HL-60 (cell line): ENCODE data around the gene CNTROB.

Experiments
- DNase-seq, 2 experiments: peaks; one replicate each; pipeline ENCODE4 v3.0.0-alpha.2; 2010 to 2020; ENCODE audit warnings: low read depth in 1 of 2, low spot score in 1 of 2
- H3K27ac ChIP-seq: fragments of 250-450 bp; sonication (Bioruptor Pico); replicated peaks from 2 replicates; pipeline ENCODE4 v1.5.1; 2020; ENCODE audit warnings: mild to moderate bottlenecking, moderate library complexity
- H3K27me3 ChIP-seq: fragments of 250-450 bp; sonication (Bioruptor Pico); 2 replicates; pipeline ENCODE4 v1.5.1; 2021; ENCODE audit warnings: mild to moderate bottlenecking, moderate library complexity; ENCODE audit not compliant: insufficient read depth, poor library complexity, severe bottlenecking
- H3K4me3 ChIP-seq: replicated peaks from 2 replicates; pipeline ENCODE4 v1.5.1; 2011; ENCODE audit warnings: mild to moderate bottlenecking, control low read depth, low read length; ENCODE audit not compliant: insufficient read depth
- CTCF ChIP-seq: IDR thresholded peaks from one replicate; pipeline ENCODE4 v1.5.1; 2011; ENCODE audit warnings: low read length, control low read depth, inconsistent platforms; ENCODE audit not compliant: insufficient read depth
- GABPA ChIP-seq: IDR thresholded peaks from 2 replicates; pipeline ENCODE4 v1.6.1; 2012; ENCODE audit warnings: low read depth
- POLR2AphosphoS5 ChIP-seq: IDR thresholded peaks from 2 replicates; pipeline ENCODE4 v1.6.1; 2012; ENCODE audit warnings: low read depth
- REST ChIP-seq: IDR thresholded peaks from 2 replicates; pipeline ENCODE4 v1.6.1; 2012; ENCODE audit warnings: low read depth; ENCODE audit not compliant: insufficient replicate concordance
- SPI1 ChIP-seq: IDR thresholded peaks from 2 replicates; pipeline ENCODE4 v1.6.1; 2012; ENCODE audit warnings: low read depth, mild to moderate bottlenecking, borderline replicate concordance

CNTROB gene

GRCh38 chr17:7911116-7911515 is 20.9 kb upstream of the CNTROB start:
- DNase-seq = no peak
- TF ChIP-seq SPI1 = no peak
- TF ChIP-seq GABPA = no peak
- no peak for TF ChIP-seq REST
- TF ChIP-seq POLR2AphosphoS5 = no peak
- no peak for TF ChIP-seq CTCF
- H3K27me3 ChIP-seq = no peaks in the 10 kb centered on the region
- H3K27ac ChIP-seq = no peak overlapping the region; the same call in 1 of the 2 replicates
- H3K4me3 ChIP-seq = no peak overlapping the region

- H3K27me3 ChIP-seq = no peaks in the 10 kb centered on the region
- DNase-seq = peak; percentile 49 to 60
- H3K4me3 ChIP-seq = no peak overlapping the region
- no peak for TF ChIP-seq GABPA
- TF ChIP-seq CTCF = peak; percentile 36
- peak overlapping the region; percentile 53; the same call in 1 of the 2 replicates for H3K27ac ChIP-seq
These were observed 19.0 kb upstream of the CNTROB start for GRCh38 chr17:7912927-7913524.

- TF ChIP-seq SPI1 = no peak
- no peak for TF ChIP-seq CTCF
- TF ChIP-seq POLR2AphosphoS5 = no peak
- TF ChIP-seq REST = no peak
- DNase-seq = no peak
- Histone ChIP-seq H3K4me3 (peak overlapping the region; percentile 52), H3K27me3 (no peaks in the 10 kb centered on the region), H3K27ac (peak overlapping the region; percentile 77)
These were observed 16.8 kb upstream of the CNTROB start for GRCh38 chr17:7915179-7915610.
